ENCODE measurements around the gene LRRC27.

DNA sequence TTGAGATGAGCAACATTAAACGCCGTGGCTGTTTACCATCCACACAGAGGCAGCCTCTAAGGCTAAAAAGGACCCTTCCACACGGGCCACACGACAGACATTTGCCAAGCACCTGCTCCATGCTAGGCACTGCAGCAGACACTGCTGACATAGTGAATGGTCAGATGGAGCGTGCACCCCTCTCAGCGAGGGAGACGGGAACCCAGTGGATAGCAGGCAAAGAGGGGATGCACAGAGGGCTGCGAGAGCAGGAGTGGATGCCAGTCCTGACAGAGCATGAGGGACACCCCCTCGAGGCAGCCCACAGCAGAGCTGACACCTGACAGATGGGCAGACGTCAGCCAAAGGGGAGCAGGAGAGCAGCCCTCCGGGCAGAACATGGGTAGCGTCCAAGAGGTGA is 18.7 kb upstream of the LRRC27 start:
- TF ChIP-seq, protein P1, sequence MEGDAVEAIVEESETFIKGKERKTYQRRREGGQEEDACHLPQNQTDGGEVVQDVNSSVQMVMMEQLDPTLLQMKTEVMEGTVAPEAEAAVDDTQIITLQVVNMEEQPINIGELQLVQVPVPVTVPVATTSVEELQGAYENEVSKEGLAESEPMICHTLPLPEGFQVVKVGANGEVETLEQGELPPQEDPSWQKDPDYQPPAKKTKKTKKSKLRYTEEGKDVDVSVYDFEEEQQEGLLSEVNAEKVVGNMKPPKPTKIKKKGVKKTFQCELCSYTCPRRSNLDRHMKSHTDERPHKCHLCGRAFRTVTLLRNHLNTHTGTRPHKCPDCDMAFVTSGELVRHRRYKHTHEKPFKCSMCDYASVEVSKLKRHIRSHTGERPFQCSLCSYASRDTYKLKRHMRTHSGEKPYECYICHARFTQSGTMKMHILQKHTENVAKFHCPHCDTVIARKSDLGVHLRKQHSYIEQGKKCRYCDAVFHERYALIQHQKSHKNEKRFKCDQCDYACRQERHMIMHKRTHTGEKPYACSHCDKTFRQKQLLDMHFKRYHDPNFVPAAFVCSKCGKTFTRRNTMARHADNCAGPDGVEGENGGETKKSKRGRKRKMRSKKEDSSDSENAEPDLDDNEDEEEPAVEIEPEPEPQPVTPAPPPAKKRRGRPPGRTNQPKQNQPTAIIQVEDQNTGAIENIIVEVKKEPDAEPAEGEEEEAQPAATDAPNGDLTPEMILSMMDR (IDR thresholded peaks at IDR 0.05), result no peak
- TF ChIP-seq POLR2AphosphoS5 (IDR thresholded peaks at IDR 0.05) (no peak), POLR2A (IDR thresholded peaks at IDR 0.05) (no peak), EP300 (IDR thresholded peaks at IDR 0.05) (no peak)
